DOHH2 (cell line): ENCODE measurements around the gene LDLR.

Source experiments
- EZH2phosphoT487 ChIP-seq: fragments of 200-600 bp; sonication (generic); IDR thresholded peaks from 2 replicates; pipeline ENCODE4 v1.6.1; 2017; ENCODE audit warnings: borderline replicate concordance, mild to moderate bottlenecking, antibody characterized with exemption, low read length, moderate library complexity, mixed read lengths
- TF ChIP-seq, protein P1 (sequence below): fragments of 200-600 bp; sonication (generic); IDR thresholded peaks from one replicate; pipeline ENCODE4 v1.5.1; 2014; ENCODE audit warnings: antibody characterized with exemption, mild to moderate bottlenecking, low read depth, low read length; ENCODE audit not compliant: poor library complexity, severe bottlenecking

GRCh38 chr19:11151181-11151580 lies 61.9 kb downstream of the LDLR start:
- TF ChIP-seq, protein P1, sequence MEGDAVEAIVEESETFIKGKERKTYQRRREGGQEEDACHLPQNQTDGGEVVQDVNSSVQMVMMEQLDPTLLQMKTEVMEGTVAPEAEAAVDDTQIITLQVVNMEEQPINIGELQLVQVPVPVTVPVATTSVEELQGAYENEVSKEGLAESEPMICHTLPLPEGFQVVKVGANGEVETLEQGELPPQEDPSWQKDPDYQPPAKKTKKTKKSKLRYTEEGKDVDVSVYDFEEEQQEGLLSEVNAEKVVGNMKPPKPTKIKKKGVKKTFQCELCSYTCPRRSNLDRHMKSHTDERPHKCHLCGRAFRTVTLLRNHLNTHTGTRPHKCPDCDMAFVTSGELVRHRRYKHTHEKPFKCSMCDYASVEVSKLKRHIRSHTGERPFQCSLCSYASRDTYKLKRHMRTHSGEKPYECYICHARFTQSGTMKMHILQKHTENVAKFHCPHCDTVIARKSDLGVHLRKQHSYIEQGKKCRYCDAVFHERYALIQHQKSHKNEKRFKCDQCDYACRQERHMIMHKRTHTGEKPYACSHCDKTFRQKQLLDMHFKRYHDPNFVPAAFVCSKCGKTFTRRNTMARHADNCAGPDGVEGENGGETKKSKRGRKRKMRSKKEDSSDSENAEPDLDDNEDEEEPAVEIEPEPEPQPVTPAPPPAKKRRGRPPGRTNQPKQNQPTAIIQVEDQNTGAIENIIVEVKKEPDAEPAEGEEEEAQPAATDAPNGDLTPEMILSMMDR = no peak
- TF ChIP-seq EZH2phosphoT487 = no peak
